ENCODE data around the gene SOCS6.
"Not testable (repeated sequence)": the region's sequence is repeated elsewhere in the genome, so short reads cannot be mapped to it uniquely, and the experiment has no call there.

The SOCS6 gene

DNA sequence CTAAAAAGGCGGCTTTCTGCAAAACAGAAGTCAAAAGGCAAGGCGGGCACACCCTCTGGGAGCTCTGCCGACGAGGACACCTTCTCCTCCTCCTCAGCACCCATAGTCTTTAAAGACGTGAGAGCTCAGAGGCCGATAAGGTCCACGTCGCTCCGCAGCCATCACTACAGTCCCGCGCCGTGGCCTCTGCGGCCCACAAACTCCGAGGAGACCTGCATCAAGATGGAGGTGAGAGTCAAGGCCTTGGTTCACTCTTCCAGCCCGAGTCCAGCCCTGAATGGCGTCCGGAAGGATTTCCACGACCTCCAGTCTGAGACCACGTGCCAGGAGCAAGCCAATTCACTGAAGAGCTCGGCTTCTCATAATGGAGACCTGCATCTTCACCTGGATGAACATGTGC is 36.1 kb downstream of the SOCS6 start:
- no peak for ATAC-seq

DNA sequence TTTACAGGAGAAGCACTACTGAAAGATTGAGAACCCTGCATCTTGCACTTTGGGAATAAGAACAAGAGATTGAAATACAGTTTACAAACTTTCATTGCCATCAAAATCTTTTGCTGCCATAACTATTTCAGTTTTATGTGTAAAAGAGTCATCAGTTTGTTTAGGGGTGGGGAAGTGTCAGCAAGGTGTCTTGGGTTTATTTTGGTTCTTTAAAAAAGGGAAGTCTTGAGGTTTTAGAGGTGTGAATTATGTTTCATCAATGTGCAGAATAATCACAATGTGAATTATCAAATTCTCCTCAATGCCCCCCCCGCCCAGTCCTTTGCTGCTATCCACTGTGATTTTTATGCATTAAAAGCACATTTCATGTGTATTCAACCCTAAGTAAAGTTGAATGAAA is 37.4 kb downstream of the SOCS6 start:
- ATAC-seq: no peak

DNA sequence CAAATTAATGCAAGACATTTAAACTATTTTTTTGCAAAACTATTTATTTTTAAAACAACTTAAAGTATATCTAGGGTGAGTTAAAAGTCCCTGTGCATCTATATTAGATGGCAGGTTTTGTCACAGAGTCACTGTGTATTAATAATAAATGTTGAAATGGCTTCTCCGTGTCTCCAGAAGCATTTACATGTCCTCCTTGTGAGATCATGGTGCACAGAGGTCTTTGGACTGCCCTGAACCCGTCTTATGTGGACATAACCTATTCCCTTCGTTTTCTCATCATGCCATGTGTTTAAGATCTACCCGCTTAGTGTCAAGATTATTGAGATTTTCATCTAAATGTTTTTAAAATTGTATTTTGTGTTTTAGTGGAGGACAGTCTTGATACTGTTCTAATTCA is 39.3 kb downstream of the SOCS6 start:
- ATAC-seq: no peak

DNA sequence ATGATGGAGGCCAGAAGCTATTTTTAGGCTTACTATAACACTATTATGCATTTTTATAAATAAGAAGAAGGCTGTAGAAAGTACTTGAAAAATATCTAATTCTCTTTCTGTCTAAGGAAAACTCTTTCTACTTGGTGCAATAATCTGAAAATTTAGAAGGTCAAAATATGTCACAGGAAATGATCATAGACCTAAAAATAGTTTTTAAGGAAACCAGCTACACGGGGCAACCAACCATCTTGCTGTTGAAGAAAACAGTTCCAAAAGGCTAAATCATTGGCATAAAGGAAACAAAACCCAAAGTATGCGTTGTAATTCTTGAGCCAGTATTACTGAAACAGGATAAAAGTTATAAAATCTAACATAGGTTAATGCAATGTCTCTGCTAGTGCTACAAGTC is 40.2 kb downstream of the SOCS6 start:
- ATAC-seq: no peak

DNA sequence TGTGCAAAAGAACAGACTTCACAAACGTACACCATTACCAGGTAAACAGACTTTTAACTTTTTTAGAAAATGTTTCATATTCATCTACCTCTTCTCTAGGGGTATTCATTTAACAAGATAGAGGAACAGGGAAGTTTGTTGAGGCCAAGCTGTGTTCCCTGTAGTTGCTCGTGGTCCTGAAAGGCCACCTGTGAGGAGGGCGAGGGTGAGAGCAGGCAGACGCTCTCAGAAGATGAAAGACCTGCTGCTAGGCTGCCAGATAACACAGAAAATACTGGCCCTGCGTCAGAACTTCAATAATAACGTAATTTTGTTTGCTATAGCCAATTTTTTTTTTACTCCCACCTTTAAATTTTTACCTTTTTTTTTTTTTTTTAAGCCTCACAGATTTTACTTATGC is 42.0 kb downstream of the SOCS6 start:
- no peak for ATAC-seq

DNA sequence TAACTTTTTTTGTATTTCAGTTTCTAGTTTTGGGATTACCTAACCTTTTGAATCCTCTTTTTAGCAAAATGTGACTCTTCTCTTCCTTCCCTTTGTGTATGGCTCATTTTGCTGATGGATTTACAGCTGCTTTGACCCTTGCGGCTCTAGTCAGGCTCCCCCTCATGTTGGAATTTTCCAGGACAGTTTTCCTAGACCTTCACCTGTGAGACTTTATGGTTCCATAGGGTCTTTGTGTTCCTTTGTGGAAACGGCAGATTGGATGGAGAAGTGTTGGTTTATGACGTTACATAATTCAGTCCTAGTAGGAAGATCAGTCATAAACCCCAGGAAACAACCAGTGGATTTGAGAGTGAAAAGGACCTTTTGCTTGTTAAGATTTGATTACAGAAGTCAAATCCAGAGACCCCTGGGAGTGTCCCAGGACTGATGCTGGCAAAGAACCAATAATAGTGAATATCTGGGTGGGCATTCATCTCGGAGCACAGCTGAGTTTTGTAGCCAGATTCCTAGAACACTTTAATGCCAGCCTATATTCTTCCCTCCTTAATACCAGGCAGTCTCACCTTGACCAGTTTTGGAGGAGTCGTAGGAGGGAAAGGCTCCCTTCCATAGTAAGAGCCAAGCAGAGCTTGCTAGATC is 42.7 kb downstream of the SOCS6 start:
- ATAC-seq: no peak

DNA sequence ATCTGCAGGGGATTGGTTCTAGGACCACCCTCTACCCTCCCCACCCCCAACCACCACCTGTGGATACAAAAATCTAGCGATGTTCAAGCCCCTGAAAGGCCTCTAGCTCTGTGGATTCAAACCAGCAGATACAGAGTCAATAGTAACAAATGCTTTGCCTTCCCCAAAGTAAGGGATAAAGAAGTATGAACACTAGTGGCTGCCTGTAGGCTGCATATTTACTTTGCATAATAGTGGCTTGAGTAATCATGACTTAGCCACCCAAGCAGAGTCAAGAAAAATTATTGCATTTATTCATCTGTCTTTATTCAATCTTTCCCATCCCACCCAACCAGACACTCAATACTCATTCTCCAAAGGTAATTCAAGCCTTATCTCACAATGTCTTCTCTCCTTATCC is 43.8 kb downstream of the SOCS6 start:
- no peak for ATAC-seq

DNA sequence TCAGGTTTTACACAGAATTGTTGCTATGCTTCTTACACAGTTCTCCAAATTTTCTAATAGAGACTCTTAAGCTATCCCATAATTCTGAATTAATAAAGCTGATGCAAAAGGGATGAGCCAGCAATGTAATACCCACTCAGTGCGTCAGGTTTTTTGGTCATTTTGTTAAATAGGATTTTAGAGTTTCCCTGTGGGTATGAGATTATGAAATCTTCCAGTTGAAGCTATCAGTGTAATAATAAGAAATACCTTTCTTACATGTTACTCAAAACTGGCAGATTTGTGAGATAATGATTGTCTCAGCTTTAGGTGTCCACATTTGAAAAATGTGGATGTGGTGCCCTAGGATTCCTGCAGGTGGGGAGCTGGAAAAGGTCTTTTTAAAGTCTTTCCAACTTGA is 44.5 kb downstream of the SOCS6 start:
- ATAC-seq: no peak

DNA sequence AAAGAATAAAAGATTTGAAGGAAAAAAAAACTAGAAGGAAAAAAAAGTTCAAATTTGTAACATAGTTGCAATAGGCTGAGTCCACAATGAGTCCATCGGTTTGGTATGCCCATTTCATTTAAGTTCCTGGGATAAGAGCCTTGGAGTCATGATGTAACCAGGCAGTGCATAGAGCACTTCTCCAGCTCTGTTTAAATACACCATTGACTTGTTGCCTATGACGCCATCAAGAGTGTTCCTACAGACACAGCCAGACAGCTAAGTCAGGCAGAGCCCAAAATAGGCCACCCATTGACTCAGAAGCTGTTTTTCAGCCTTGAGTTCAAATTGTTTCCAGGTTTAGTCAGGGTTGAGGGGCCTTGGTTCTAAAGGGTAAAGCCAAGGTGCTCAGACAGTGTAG is 44.9 kb downstream of the SOCS6 start:
- no peak for ATAC-seq

DNA sequence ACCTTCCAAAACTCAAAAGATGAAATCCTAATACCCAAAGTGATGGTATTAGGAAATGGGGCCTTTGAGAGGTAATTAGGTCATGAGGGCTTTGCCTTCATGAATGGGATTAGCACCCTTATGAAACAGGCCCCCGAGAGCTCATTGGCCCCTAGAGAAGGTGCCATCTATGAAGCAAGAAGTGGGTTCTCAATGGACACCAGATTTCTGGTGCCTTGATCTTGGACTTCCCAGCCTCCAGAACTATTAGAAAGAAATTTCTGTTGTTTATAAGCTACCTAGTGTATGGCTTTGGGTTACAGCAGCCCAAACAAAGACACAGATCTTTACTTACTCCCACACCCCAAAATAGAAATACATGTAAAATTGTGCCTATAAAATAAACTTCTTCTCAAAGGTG is 45.4 kb downstream of the SOCS6 start:
- ATAC-seq: no peak

DNA sequence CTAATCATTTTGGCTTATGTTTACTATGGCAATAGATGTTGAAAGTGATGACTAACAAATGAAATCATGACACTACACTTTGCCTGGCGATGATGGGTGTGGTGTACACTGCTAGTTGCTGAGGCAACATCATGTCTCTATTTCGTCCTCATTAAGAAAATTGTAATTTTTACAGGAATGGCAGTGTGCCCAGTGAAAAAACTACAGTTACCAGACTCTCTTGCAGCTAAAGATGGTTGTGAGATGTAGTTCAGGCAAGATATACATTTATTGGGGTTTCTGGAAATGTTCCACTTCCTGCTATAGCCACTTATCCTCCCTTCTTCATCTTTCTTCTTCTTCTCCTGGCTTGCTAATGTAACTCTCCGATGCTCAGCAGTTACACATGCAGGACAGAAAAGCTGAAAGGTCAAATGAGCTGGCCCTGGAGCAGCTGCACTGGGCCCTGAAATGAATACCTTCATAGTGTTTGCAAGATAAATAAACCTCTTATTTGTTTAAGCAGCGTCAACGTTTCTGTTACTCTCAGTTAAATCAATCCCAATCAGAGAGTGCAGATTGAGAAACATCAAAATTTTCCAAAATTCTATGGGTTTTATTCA is 46.0 kb downstream of the SOCS6 start:
- no peak for ATAC-seq

DNA sequence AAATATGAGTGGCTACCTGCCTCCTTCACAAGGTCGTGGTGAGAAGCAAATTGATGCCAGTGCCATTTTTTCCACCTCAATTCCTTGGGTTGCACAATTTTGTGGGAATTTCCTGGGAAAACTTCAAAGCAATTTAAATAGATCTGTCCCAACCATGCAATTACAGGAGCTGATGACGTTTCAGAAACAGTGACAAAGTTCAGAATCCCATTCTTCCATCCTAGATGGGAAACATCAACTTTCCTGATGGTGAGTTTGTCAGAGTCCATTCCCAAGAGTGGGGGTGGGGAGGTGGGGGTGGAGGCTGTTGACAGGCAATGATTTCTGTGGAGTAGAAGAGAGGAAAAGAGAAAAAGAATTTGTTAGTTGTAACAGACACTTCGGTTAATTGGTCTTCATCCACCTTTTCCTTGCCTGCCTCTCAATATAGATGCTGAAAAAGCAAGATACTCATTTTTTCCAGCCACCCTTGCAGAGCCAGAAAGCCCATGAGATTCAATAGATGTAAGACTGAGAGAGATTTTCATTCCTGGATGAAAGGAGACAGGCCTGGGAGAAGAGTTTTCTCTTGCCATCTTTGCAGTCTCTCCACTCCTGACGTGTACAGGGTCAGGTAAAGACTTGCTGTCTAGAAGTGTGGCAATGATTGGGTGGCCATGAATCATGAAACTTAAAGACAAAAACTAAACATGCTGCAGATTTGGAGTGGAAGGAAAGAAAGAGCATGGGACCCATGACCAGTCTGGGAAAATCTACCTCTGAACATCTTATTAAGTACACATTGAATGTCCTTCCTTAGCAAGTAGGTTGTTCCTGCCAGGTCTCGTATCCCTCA is 47.3 kb downstream of the SOCS6 start:
- no peak for ATAC-seq

DNA sequence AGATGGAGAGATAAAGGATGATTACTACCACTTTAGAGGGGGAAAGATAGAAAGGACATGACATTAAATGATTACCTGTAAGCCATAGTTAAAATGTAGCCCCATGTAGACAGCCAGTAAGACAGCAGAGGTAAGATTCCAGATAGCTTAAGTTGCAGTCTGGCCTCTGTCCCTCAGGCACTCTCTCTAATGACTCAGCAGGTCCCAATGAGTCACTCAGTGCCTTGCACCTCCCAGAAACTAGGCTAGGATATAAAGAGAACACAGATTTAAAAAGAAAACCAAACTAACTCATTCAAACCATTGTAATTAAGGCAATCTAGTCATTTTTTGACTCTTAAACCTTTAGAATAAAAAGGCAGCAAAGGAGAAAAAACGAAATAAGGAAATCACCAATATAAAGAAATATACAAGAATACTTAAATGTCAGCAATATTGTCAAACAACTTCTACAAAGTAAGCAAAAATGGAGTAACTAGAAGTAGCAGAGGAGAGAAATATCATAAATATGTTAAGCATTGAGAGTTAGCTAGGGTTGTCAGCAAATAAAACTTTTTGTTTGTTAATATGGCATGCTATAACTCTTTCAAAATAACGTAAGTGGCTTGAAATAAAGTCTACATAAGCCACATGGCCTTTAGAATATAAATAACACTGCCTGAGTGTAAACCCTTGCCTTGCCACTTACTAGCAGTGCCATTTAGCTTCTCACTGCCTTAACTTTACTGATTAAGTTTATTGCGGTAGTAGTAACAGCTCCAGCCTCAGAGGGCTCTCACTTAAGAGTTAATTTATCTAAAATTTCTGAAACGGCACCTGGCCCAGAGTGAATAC is 48.5 kb downstream of the SOCS6 start:
- no peak for ATAC-seq

DNA sequence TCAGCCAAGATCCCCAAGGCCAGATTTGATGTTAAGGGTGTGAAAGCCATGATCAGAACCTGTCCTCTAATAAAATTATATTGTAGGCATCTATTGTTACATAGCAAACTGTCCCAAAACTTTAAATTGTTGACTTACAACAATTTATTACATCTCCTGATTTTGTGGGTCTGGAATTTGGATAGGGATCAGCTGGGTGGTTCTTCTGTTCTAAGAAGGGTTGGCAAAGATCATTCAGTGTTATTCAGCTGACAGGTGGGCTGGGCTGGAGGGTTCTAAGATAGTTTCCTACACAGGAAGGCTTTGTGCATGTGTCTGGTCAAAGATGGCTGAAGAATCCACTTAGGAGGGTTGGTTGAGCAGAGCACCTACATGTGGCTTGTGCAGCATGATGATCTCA is 50.0 kb downstream of the SOCS6 start:
- no peak for ATAC-seq

DNA sequence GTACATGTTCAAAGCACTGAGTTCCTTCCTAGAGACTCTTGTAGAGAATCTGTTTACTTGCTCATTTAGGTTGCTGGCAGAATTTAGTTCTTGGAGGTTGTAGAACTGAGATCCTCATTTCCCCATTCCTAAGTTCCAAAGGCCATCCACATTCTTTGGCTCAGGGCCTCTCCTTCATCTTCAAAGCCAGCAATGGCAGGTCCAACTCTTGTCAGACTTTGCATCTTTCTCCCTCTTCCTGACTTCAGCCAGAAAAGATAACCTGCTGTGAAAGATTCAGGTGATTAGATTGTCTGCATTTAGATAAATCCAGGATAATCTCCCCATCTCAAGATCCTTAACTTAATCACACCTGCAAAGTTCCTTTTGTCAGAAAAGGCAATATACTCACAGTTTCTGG is 51.1 kb downstream of the SOCS6 start:
- ATAC-seq: no peak

DNA sequence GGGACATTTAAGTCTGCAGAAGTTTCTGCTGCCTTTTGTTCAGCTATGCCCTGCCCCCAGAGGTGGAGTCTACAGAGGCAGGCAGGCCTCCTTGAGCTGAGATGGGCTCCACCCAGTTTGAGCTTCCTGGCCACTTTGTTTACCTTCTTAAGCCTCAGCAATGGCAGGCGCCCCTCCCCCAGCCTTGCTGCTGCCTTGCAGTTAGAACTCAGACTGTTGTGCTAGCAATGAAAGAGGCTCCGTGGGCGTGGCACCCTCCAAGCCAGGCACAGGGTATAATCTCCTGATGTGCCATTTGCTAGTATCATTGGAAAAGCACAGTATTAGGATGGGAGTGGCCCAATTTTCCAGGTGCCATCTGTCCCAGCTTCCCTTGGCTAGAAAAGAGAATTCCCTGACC is 59.6 kb downstream of the SOCS6 start:
- not testable (repeated sequence) for ATAC-seq

DNA sequence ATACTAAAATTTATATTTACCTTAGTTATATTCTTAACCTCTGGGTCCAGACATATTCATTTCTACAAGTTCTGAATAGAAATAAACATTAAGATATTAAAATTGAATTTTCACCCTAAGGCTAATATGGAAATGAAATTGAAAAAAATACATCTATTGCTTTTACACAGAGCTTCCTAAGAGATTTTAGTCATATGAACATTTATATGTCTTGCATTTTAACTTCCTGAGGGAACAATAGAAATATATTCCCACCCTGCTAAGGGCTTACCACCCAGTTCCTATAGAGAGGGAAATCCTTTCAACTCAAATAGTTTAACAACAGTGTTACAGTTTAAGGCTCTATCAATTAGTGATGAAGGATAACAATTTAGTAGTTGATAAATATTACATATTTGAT is 60.5 kb downstream of the SOCS6 start:
- no peak for ATAC-seq

DNA sequence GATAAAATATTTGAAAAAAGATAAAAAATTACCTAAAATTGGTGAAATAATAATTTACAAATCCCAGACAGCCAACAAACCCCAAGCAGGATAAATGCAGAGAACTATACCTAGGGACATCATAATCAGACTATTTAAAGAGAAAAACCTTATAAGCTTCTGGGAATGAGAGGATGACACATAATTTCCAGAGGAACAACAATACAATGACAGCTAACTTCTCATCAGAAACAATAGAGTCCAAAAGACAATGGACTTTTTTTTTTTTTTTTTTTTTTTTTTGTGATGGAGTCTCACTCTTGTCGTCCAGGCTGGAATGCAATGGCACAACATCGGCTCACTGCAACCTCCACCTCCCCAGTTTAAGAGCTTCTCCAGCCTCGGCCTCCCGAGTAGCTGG is 65.2 kb downstream of the SOCS6 start:
- no peak for ATAC-seq

DNA sequence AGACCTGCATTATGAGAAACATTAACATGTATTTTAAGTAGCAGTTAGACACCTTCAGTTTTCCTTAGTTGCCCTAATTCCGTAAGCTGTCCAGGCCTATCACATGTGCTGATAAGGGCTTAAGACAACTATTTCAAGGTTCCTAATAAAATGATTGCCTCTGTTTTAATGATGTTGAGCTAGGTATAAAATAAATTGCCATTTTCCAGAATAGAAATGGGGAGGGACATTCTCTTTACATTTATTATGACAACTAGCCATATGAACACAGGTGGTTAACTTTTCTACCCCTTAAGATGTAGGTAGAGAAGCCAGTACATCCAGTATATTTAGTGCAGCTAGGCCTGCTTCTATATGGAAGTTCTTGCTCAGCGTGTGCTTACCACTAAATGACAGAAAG is 65.9 kb downstream of the SOCS6 start:
- no peak for ATAC-seq

DNA sequence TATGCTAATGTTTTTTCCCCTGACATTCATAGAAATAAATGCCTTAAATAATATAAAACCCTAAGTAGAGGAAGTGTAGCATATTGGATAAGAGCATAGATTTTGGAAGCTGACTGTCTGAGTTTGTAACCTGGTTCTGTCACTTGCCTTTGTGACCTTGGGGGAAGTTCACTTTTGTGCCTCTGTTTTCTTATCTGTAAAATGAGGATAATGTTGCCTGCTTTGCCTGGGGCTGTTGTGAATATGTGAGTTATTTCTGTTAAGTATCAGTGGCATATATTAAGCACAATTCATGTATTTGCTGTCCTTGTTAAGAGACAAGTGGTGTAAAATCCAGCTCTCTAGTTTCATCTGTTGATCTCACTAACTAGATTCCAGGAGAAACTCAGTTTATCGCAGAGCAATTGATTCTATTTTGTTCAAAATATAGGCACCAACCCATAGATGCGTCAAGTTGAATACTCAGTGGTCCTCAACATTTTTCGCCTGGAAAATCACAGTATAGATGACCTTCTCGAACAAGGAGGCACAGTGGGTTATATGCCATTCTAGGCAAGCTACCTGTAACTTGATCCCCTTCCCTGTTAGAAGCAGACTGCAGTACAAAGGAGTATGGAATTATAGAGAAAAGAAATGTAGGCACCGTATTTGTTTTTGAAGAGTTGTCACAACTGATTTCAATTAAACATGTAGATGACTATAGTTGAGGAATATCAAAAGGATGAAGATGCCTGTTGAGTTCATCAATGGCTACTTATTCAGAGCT is 67.0 kb downstream of the SOCS6 start:
- ATAC-seq: no peak

DNA sequence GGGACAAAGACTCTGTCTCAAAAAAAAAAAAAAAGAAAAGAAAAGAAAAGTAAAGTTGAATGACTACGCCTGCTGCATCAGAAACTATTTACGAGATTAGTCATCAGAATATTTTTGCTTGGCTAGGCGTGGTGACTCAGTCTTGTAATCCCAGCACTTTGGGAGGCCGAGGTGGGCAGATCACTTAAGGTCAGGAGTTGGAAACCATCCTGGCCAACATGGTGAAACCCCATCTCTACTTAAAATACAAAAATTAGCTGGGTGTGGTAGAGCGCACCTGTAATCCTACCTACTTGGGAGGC is 69.2 kb downstream of the SOCS6 start:
- not testable (repeated sequence) for ATAC-seq

DNA sequence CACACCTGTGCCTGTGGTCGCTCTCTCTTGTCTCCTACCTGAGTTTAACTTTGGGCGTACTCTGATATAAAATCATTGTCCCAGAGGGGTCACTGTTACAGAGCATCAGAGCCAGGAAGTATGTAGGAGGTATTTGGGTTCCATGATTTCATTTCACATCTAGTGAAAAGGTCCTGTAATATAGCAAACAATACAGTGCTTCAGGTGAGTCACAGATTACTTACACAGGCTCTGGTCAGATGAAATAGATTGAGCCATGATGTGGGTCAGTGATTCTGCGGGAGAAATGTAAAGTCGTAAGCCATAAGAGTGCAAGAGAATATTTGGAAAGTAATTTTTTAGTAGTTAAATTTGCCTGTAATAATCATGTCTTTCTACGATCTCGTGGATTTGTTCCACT is 70.2 kb downstream of the SOCS6 start:
- no peak for ATAC-seq

DNA sequence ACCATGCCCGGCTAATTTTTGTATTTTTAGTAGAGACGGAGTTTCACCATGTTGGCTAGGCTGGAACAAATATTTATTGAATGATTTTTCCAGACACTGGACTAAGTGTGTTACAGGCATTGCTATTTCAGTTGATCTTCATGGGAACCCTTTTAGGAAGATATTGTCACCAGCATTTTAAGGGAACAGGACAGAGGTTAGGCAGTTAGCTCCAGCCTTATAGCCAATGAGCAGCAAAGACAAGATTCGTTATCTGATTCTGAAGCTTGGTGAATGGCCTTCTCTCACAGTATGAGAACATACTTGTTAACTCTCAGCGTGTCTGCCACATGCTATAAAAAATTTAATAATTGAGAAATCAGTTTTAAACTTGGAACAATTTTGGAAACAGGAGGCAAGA is 73.4 kb downstream of the SOCS6 start:
- ATAC-seq: no peak

All from activated CD4-positive, CD25-positive, alpha-beta regulatory T cell treated with anti-CD3 and anti-CD28 coated beads, Interleukin-2, amount 50 U/mL, for 24 hours (primary cell).